ENCODE data around the gene PSMD13. TPM values are rescaled to one million over a fixed set of nuclear protein-coding genes. Genes with fewer than 3 reads are reported as not detected.

Gene PSMD13
- polyA plus RNA-seq, 1 experiment: 187 TPM

DNA sequence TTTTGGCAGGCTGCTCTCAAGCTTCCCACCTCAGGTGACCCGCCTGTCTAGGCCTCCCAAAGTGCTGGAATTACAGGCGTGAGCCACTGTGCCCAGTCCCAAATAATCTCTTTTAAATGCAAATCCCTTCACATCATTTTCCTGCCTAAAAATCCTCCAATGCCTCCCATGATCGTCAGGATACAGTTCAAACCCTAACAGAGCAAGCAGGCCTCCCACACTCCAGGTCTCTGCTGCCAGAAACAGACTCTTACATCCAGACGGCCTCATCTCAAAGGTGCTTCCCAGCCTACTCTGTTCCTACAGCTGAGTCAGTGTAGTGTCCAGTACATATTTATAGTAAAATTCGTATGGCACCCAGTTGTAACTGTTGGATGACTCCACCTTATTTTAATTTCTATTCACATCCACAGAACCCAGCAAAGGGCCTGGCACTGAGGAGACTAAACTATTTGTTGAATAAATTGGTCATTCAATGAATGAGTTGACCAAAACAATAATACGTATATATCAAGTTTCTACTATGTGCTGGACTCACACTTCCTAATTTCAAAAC is 8.9 kb upstream of the PSMD13 start:
- CTCF ChIA-PET: interaction anchor here (1.2 kb wide), 1 partner anchor 16 kb away, joined by 3 read pairs; no protein-coding TSS in a partner anchor
- DNase-seq (ENCODE audit: low read depth): no peak
- no peak overlapping the region for H3K4me3 ChIP-seq (ENCODE audit: low read depth, low read length)
- TF ChIP-seq, protein P1, sequence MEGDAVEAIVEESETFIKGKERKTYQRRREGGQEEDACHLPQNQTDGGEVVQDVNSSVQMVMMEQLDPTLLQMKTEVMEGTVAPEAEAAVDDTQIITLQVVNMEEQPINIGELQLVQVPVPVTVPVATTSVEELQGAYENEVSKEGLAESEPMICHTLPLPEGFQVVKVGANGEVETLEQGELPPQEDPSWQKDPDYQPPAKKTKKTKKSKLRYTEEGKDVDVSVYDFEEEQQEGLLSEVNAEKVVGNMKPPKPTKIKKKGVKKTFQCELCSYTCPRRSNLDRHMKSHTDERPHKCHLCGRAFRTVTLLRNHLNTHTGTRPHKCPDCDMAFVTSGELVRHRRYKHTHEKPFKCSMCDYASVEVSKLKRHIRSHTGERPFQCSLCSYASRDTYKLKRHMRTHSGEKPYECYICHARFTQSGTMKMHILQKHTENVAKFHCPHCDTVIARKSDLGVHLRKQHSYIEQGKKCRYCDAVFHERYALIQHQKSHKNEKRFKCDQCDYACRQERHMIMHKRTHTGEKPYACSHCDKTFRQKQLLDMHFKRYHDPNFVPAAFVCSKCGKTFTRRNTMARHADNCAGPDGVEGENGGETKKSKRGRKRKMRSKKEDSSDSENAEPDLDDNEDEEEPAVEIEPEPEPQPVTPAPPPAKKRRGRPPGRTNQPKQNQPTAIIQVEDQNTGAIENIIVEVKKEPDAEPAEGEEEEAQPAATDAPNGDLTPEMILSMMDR (IDR thresholded peaks at IDR 0.05; ENCODE audit: insufficient read depth, low read depth, low read length): no peak
- H3K36me3 ChIP-seq (ENCODE audit: control insufficient read depth, insufficient read depth, low read length): peaks cover 3% of the 10 kb centered on the region; the same call in 1 of the 2 replicates
- no peaks in the 10 kb centered on the region for H3K27me3 ChIP-seq (ENCODE audit: control insufficient read depth, insufficient read depth, low read length)
- POLR2A ChIA-PET: no interaction called here

- H3K36me3 ChIP-seq (ENCODE audit: control insufficient read depth, insufficient read depth, low read length): peaks cover 3% of the 10 kb centered on the region; the same call in 1 of the 2 replicates
- H3K27me3 ChIP-seq (ENCODE audit: control insufficient read depth, insufficient read depth, low read length): no peaks in the 10 kb centered on the region
- ChIA-PET CTCF (interaction anchor here (1.6 kb wide), 1 partner anchor 131 kb away, joined by 5 read pairs; no protein-coding TSS in a partner anchor), POLR2A (interaction anchor here (0.7 kb wide), 1 partner anchor 133 kb away, joined by 19 read pairs; no protein-coding TSS in a partner anchor)
- H3K4me3 ChIP-seq (ENCODE audit: low read depth, low read length): no peak overlapping the region
- TF ChIP-seq, protein P1 (IDR thresholded peaks at IDR 0.05; ENCODE audit: insufficient read depth, low read depth, low read length): no peak
- DNase-seq (ENCODE audit: low read depth): no peak
Measured at GRCh38 chr11:230431-230830, 6.3 kb upstream of the PSMD13 start.

DNA sequence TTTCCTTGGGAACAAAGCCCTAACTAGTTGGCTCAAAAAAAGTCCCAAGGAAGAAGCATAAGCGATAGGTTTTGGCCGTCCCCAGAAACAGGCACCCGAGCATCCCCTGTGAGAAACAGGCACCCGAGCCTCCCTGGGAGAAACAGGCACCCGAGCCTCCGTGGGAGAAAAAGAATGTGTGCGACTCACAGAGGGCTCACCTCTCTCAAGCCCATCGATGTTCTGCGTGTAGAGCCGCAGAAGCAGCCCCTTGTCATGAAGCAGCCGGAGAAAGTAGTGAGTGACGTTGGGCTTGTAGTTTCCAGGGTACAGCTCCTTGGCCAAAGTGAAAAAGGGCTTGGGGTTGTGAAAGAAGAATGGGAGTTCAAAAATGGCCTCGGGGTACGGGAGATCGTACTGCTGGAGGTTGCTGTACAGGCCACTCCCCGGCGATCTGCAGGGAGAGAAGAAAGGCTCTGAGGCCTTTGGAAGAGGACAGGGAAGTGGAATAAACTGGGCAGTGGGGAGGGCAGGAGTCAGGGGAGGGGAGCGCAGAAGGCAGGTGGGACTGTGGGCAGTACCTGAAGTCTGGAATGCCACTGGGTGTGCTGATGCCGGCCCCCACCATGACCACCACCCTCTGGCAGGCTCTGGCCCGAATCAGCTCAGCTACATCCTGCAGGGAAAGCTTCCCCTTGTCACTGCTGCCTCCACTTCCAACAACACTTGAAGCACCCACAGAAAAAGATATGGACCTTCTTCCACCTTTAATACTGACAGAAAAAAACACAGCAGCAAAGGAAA is 3.8 kb upstream of the PSMD13 start:
- Histone ChIP-seq H3K36me3 (ENCODE audit: control insufficient read depth, insufficient read depth, low read length) (peaks cover 3% of the 10 kb centered on the region; the same call in 1 of the 2 replicates), H3K4me3 (ENCODE audit: low read depth, low read length) (no peak overlapping the region), H3K27me3 (ENCODE audit: control insufficient read depth, insufficient read depth, low read length) (no peaks in the 10 kb centered on the region)
- CTCF ChIA-PET: no interaction called here
- no peak for DNase-seq (ENCODE audit: low read depth)
- POLR2A ChIA-PET: no interaction called here
- TF ChIP-seq, protein P1 (IDR thresholded peaks at IDR 0.05; ENCODE audit: insufficient read depth, low read depth, low read length): no peak

- no peak for DNase-seq (ENCODE audit: low read depth)
- no peaks in the 10 kb centered on the region for H3K27me3 ChIP-seq (ENCODE audit: control insufficient read depth, insufficient read depth, low read length)
- peaks cover 5% of the 10 kb centered on the region; the same call in 1 of the 2 replicates for H3K36me3 ChIP-seq (ENCODE audit: control insufficient read depth, insufficient read depth, low read length)
- CTCF ChIA-PET: interaction anchor here (0.7 to 1.5 kb wide), 4 partner anchors 19 to 162 kb away, joined by 3 read pairs; no protein-coding TSS in a partner anchor
- H3K4me3 ChIP-seq (ENCODE audit: low read depth, low read length): peak overlapping the region; percentile 97
- TF ChIP-seq, protein P1 (IDR thresholded peaks at IDR 0.05; ENCODE audit: insufficient read depth, low read depth, low read length): no peak
- POLR2A ChIA-PET: no interaction called here
Measured at GRCh38 chr11:235180-235579, 1.6 kb upstream of the PSMD13 start.

DNA sequence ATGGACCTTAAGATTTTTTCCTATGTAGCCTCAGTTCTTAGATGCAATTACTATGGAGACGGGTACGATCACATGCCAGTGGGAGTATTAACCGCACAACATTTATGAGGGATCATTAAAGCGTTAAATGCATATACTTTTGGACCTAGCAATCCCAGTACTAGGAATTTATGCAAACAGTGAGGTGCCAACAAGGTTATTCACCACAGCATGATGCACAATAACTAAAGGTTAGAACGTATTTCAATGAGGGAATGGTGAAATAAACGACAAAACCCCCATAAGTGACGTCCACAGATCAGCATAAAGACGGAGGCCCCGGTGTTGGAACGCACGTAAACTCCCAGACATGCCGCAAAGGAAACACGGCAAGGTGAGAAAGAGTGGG is 1.2 kb upstream of the PSMD13 start:
- TF ChIP-seq, protein P1 (IDR thresholded peaks at IDR 0.05; ENCODE audit: insufficient read depth, low read depth, low read length): no peak
- Histone ChIP-seq H3K27me3 (ENCODE audit: control insufficient read depth, insufficient read depth, low read length) (no peaks in the 10 kb centered on the region), H3K4me3 (ENCODE audit: low read depth, low read length) (peak overlapping the region; percentile 97), H3K36me3 (ENCODE audit: control insufficient read depth, insufficient read depth, low read length) (peaks cover 5% of the 10 kb centered on the region; the same call in 1 of the 2 replicates)
- ChIA-PET POLR2A (no interaction called here), CTCF (interaction anchor here (0.9 to 1.5 kb wide), 3 partner anchors 19 to 161 kb away, joined by 3 read pairs; no protein-coding TSS in a partner anchor)
- no peak for DNase-seq (ENCODE audit: low read depth)
